ENCODE results near the gene PRKAR1A. TPM values are rescaled to one million over a fixed set of nuclear protein-coding genes. Genes with fewer than 3 reads are reported as not detected.

Gene PRKAR1A
- total RNA-seq, 1 experiment from 2014 or later = 158 TPM

- H3K4me3 Mint-ChIP-seq = no peak overlapping the region
- no peak for TF ChIP-seq MXD4 (CRISPR knock-in tag; IDR thresholded peaks at IDR 0.05; ENCODE audit: borderline replicate concordance)
- TF ChIP-seq NFE2L1 (CRISPR knock-in tag; IDR thresholded peaks at IDR 0.05) = no peak
- TF ChIP-seq ZNF532 (CRISPR knock-in tag; IDR thresholded peaks at IDR 0.05; ENCODE audit: borderline replicate concordance) = no peak
- no peak for TF ChIP-seq GTF2I (CRISPR knock-in tag; conservative IDR thresholded peaks at IDR 0.05)
- TF ChIP-seq PRRX2 (CRISPR knock-in tag; IDR thresholded peaks at IDR 0.05) = no peak
- TF ChIP-seq NFATC4 (CRISPR knock-in tag; IDR thresholded peaks at IDR 0.05) = no peak
- TF ChIP-seq CDX4 (CRISPR knock-in tag; IDR thresholded peaks at IDR 0.05; ENCODE audit: borderline replicate concordance) = no peak
- TF ChIP-seq RELA (CRISPR knock-in tag; IDR thresholded peaks at IDR 0.05; ENCODE audit: borderline replicate concordance) = no peak
- no peak for TF ChIP-seq AR (CRISPR knock-in tag; IDR thresholded peaks at IDR 0.05)
- TF ChIP-seq OVOL2 (CRISPR knock-in tag; IDR thresholded peaks at IDR 0.05; ENCODE audit: borderline replicate concordance) = no peak
- no peak for TF ChIP-seq ATF3 (CRISPR knock-in tag; conservative IDR thresholded peaks at IDR 0.05)
- no peak for TF ChIP-seq ZNF317 (CRISPR knock-in tag; IDR thresholded peaks at IDR 0.05; ENCODE audit: borderline replicate concordance, low read depth)
- TF ChIP-seq FOXP4 (CRISPR knock-in tag; IDR thresholded peaks at IDR 0.05) = no peak
- TF ChIP-seq ATF1 (CRISPR knock-in tag; IDR thresholded peaks at IDR 0.05) = no peak
- peaks cover 5% of the 10 kb centered on the region for H3K9me3 Mint-ChIP-seq
- ChIA-PET CTCF (no interaction called here), POLR2A (no interaction called here)
- no peaks in the 10 kb centered on the region for H3K4me1 Mint-ChIP-seq
- no peaks in the 10 kb centered on the region for H3K27me3 Mint-ChIP-seq (ENCODE audit: low read depth)
- no peak overlapping the region for H3K27ac Mint-ChIP-seq
- DNase-seq (ENCODE audit: low spot score) (no peak), ATAC-seq (no peak)
- peaks cover 29% of the 10 kb centered on the region for H3K36me3 Mint-ChIP-seq
Measured at GRCh38 chr17:68541816-68542215, 29.6 kb downstream of the PRKAR1A start.

- Mint-ChIP-seq H3K4me3 (no peak overlapping the region), H3K27me3 (ENCODE audit: low read depth) (no peaks in the 10 kb centered on the region), H3K9me3 (peaks cover 6% of the 10 kb centered on the region), H3K27ac (peak overlapping the region; percentile 20; the same call in 1 of the 2 replicates), H3K4me1 (no peaks in the 10 kb centered on the region), H3K36me3 (peaks cover 30% of the 10 kb centered on the region)
- ChIA-PET CTCF (no interaction called here), POLR2A (no interaction called here)
- no peak for DNase-seq (ENCODE audit: low spot score)
- no peak for ATAC-seq
- no peak for TF ChIP-seq ZNF671 (CRISPR knock-in tag; IDR thresholded peaks at IDR 0.05)
- TF ChIP-seq ZNF263 (CRISPR knock-in tag; IDR thresholded peaks at IDR 0.05; ENCODE audit: low read depth) = no peak
- no peak for TF ChIP-seq ESRRA (CRISPR knock-in tag; IDR thresholded peaks at IDR 0.05; ENCODE audit: borderline replicate concordance)
- no peak for TF ChIP-seq SP1 (CRISPR knock-in tag; conservative IDR thresholded peaks at IDR 0.05)
- no peak for TF ChIP-seq ELF4 (CRISPR knock-in tag; IDR thresholded peaks at IDR 0.05; ENCODE audit: low read depth)
- no peak for TF ChIP-seq MXD4 (CRISPR knock-in tag; IDR thresholded peaks at IDR 0.05; ENCODE audit: borderline replicate concordance)
- no peak for TF ChIP-seq ZNF281 (CRISPR knock-in tag; IDR thresholded peaks at IDR 0.05)
- no peak for TF ChIP-seq ZBTB43 (CRISPR knock-in tag; IDR thresholded peaks at IDR 0.05)
Measured at GRCh38 chr17:68542698-68543463, 30.7 kb downstream of the PRKAR1A start.

Measured in WTC11 (cell line).